SK-N-SH treated with all-trans-retinoic acid at 6 μM for 48 hours (cell line): ENCODE results near the gene ALK.

Experiments
- ATAC-seq: fragments of 200-7000 bp; cut with Tn5 transposase; 3 replicates; pipeline ENCODE4 v1.9.1; 2020; ENCODE audit warnings: mild to moderate bottlenecking, moderate library complexity
- ARNTL ChIP-seq: fragments of 450-650 bp; formaldehyde crosslinking; IDR thresholded peaks from 2 replicates; pipeline ENCODE4 v1.5.0; 2020; ENCODE audit warnings: low read depth, mild to moderate bottlenecking, moderate library complexity, borderline replicate concordance
- BACH2 ChIP-seq: fragments of 250-450 bp; sonication (Bioruptor Pico); IDR thresholded peaks from 2 replicates; pipeline ENCODE4 v1.9.0; 2021; ENCODE audit warnings: mild to moderate bottlenecking, borderline replicate concordance
- CSDC2 ChIP-seq: fragments of 250-450 bp; sonication (Bioruptor Pico); IDR thresholded peaks from 2 replicates; pipeline ENCODE4 v1.5.0; 2020; ENCODE audit warnings: mild to moderate bottlenecking, moderate library complexity
- CSRNP3 ChIP-seq: fragments of 250-450 bp; sonication (Bioruptor Pico); IDR thresholded peaks from 2 replicates; pipeline ENCODE4 v1.5.1; 2021; ENCODE audit warnings: mild to moderate bottlenecking, moderate library complexity
- ESRRG ChIP-seq: fragments of 250-450 bp; sonication (Bioruptor Pico); IDR thresholded peaks from 2 replicates; pipeline ENCODE4 v1.6.1; 2021; ENCODE audit warnings: mild to moderate bottlenecking
- GLIS3 ChIP-seq: fragments of 250-450 bp; sonication (Bioruptor Pico); IDR thresholded peaks from 2 replicates; pipeline ENCODE4 v1.5.0; 2020; ENCODE audit warnings: mild to moderate bottlenecking, moderate library complexity
- ISL1 ChIP-seq: fragments of 250-450 bp; sonication (Bioruptor Pico); IDR thresholded peaks from 2 replicates; pipeline ENCODE4 v2.1.2; 2022; ENCODE audit warnings: mild to moderate bottlenecking, moderate library complexity
- OSR1 ChIP-seq: fragments of 250-450 bp; sonication (Bioruptor Pico); IDR thresholded peaks from 2 replicates; pipeline ENCODE4 v1.8.0; 2022; ENCODE audit warnings: moderate library complexity, mild to moderate bottlenecking, inconsistent platforms
- PPARA ChIP-seq: fragments of 250-450 bp; sonication (Bioruptor Pico); IDR thresholded peaks from 2 replicates; pipeline ENCODE4 v1.5.0; 2020; ENCODE audit warnings: mild to moderate bottlenecking, borderline replicate concordance
- RARB ChIP-seq: fragments of 250-450 bp; sonication (Bioruptor Pico); IDR thresholded peaks from 2 replicates; pipeline ENCODE4 v1.8.0; 2021; ENCODE audit warnings: mild to moderate bottlenecking, moderate library complexity
- SNAI2 ChIP-seq: fragments of 250-450 bp; sonication (Bioruptor Pico); IDR thresholded peaks from 2 replicates; pipeline ENCODE4 v1.5.0; 2020; ENCODE audit warnings: mild to moderate bottlenecking, moderate library complexity
- TCF4 ChIP-seq: fragments of 250-450 bp; sonication (Bioruptor Pico); IDR thresholded peaks from 2 replicates; pipeline ENCODE4 v1.8.0; 2021; ENCODE audit warnings: mild to moderate bottlenecking, moderate library complexity, borderline replicate concordance
- TOX ChIP-seq: fragments of 250-450 bp; sonication (Bioruptor Pico); IDR thresholded peaks from 2 replicates; pipeline ENCODE4 v1.8.0; 2021; ENCODE audit warnings: mild to moderate bottlenecking, moderate library complexity, borderline replicate concordance
- TSHZ2 ChIP-seq: fragments of 250-450 bp; sonication (Bioruptor Pico); IDR thresholded peaks from 2 replicates; pipeline ENCODE4 v1.5.0; 2020; ENCODE audit warnings: mild to moderate bottlenecking, moderate library complexity
- ZC3H10 ChIP-seq: fragments of 250-450 bp; sonication (Bioruptor Pico); IDR thresholded peaks from 2 replicates; pipeline ENCODE4 v1.5.1; 2021; ENCODE audit warnings: mild to moderate bottlenecking, moderate library complexity
- ZFP3 ChIP-seq: fragments of 250-450 bp; sonication (Bioruptor Pico); IDR thresholded peaks from 2 replicates; pipeline ENCODE4 v1.5.0; 2020; ENCODE audit warnings: mild to moderate bottlenecking, moderate library complexity
- ZFP30 ChIP-seq: fragments of 450-650 bp; formaldehyde crosslinking; IDR thresholded peaks from 2 replicates; pipeline ENCODE4 v1.5.0; 2022; ENCODE audit warnings: mild to moderate bottlenecking, moderate library complexity
- ZNF565 ChIP-seq: fragments of 450-650 bp; formaldehyde crosslinking; conservative IDR thresholded peaks from 2 replicates; pipeline ENCODE4 v1.5.0; 2020; ENCODE audit warnings: low read depth, mild to moderate bottlenecking, moderate library complexity
- ZNF70 ChIP-seq: fragments of 450-650 bp; formaldehyde crosslinking; IDR thresholded peaks from 2 replicates; pipeline ENCODE4 v1.5.0; 2020; ENCODE audit warnings: mild to moderate bottlenecking, moderate library complexity
- ZNF8 ChIP-seq: fragments of 450-650 bp; formaldehyde crosslinking; IDR thresholded peaks from 2 replicates; pipeline ENCODE4 v1.5.0; 2020; ENCODE audit warnings: mild to moderate bottlenecking, moderate library complexity
- TF ChIP-seq, protein P1 (sequence below): fragments of 250-450 bp; sonication (Bioruptor Pico); IDR thresholded peaks from 2 replicates; pipeline ENCODE4 v1.8.0; 2020; ENCODE audit warnings: mild to moderate bottlenecking, moderate library complexity, borderline replicate concordance
- TF ChIP-seq, protein P2 (sequence below): fragments of 250-450 bp; sonication (Bioruptor Pico); IDR thresholded peaks from 2 replicates; pipeline ENCODE4 v1.8.0; 2021; ENCODE audit warnings: low read depth, mild to moderate bottlenecking, moderate library complexity, borderline replicate concordance
- TF ChIP-seq, protein P3 (sequence below): fragments of 250-450 bp; sonication (Bioruptor Pico); IDR thresholded peaks from 2 replicates; pipeline ENCODE4 v1.5.1; 2020; ENCODE audit warnings: low read depth, mild to moderate bottlenecking, moderate library complexity

The ALK gene

DNA sequence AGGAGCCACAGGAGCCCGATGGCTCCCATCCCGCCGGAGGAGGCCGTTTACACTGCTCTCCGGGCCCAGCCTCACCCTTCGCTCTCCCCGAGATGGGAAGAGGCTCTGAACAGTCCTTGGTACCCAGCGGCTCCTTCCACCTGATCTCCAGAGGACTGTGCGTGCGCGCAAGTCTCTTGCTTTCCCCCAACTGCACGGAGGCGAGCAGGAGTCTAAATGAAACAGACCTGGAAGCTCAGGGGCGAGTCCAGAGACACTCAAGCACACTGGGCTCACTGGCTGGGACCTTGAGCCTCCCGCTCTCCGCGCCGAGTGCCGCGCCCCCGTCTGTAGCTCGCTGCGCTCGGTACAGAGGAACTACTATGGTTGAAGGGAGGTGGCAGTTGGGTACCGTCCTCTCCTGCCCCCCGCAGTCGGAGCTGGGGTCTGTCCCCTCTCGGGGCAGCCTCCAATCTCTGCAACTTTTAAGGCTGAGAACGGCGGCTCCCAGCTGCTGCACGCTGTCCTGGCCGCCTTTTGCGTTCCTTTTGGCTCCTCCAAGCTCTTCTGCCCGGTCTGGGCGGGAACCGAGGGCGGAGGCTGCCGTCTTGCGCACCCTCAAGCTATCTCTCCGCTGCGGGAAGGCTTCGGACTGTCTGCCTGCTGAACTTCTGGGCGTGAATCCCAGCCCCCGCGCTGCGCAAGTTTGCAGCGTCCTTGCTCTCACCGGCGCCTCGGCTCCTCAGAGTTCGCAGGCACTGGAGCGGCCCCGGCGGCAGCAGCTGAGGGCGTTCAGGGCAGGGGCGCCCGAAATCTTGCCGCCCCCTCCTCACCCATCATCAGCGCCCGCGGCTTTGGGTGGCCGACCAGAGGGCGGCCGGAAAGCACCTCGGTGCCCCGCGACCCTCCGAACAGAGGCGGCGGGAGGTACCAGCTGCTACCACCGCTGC, 491 bp downstream of the ALK start:
- peak; percentile 46 for ATAC-seq
- TF ChIP-seq, protein P1, sequence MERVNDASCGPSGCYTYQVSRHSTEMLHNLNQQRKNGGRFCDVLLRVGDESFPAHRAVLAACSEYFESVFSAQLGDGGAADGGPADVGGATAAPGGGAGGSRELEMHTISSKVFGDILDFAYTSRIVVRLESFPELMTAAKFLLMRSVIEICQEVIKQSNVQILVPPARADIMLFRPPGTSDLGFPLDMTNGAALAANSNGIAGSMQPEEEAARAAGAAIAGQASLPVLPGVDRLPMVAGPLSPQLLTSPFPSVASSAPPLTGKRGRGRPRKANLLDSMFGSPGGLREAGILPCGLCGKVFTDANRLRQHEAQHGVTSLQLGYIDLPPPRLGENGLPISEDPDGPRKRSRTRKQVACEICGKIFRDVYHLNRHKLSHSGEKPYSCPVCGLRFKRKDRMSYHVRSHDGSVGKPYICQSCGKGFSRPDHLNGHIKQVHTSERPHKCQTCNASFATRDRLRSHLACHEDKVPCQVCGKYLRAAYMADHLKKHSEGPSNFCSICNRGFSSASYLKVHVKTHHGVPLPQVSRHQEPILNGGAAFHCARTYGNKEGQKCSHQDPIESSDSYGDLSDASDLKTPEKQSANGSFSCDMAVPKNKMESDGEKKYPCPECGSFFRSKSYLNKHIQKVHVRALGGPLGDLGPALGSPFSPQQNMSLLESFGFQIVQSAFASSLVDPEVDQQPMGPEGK (CRISPR knock-in tag), result no peak
- TF ChIP-seq ZNF565 (CRISPR knock-in tag) (no peak), TSHZ2 (CRISPR knock-in tag) (peak; percentile 38; the same call in 1 of the 2 replicates)
- TF ChIP-seq, all 23 proteins: peak for 1

GRCh38 chr2:29920130-29920577, 1.2 kb downstream of the ALK start:
- TF ChIP-seq TOX (CRISPR knock-in tag) (no peak), ESRRG (CRISPR knock-in tag) (no peak), SNAI2 (peak; percentile 76; the same call in 1 of the 2 replicates), RARB (no peak), CSDC2 (CRISPR knock-in tag) (peak; percentile 93), ZNF70 (CRISPR knock-in tag) (no peak), ZNF565 (CRISPR knock-in tag) (no peak), ZFP3 (CRISPR knock-in tag) (peak; percentile 89), ARNTL (no peak), ZC3H10 (CRISPR knock-in tag) (no peak), ZFP30 (peak; percentile 50; the same call in 1 of the 2 replicates), ZNF8 (CRISPR knock-in tag) (no peak), OSR1 (CRISPR knock-in tag) (no peak), ISL1 (CRISPR knock-in tag) (0 out of 2 replicates have a peak, but pooled peaks have one; percentile 14), GLIS3 (CRISPR knock-in tag) (no peak), TSHZ2 (CRISPR knock-in tag) (0 out of 2 replicates have a peak, but pooled peaks have one; percentile 41), BACH2 (CRISPR knock-in tag) (no peak), TCF4 (CRISPR knock-in tag) (no peak), PPARA (CRISPR knock-in tag) (no peak), CSRNP3 (CRISPR knock-in tag) (no peak)
- TF ChIP-seq, protein P2, sequence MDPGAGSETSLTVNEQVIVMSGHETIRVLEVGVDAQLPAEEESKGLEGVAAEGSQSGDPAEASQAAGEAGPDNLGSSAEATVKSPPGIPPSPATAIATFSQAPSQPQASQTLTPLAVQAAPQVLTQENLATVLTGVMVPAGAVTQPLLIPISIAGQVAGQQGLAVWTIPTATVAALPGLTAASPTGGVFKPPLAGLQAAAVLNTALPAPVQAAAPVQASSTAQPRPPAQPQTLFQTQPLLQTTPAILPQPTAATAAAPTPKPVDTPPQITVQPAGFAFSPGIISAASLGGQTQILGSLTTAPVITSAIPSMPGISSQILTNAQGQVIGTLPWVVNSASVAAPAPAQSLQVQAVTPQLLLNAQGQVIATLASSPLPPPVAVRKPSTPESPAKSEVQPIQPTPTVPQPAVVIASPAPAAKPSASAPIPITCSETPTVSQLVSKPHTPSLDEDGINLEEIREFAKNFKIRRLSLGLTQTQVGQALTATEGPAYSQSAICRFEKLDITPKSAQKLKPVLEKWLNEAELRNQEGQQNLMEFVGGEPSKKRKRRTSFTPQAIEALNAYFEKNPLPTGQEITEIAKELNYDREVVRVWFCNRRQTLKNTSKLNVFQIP, result no peak
- TF ChIP-seq, protein P3, sequence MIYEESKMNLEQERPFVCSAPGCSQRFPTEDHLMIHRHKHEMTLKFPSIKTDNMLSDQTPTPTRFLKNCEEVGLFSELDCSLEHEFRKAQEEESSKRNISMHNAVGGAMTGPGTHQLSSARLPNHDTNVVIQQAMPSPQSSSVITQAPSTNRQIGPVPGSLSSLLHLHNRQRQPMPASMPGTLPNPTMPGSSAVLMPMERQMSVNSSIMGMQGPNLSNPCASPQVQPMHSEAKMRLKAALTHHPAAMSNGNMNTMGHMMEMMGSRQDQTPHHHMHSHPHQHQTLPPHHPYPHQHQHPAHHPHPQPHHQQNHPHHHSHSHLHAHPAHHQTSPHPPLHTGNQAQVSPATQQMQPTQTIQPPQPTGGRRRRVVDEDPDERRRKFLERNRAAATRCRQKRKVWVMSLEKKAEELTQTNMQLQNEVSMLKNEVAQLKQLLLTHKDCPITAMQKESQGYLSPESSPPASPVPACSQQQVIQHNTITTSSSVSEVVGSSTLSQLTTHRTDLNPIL, result no peak
- TF ChIP-seq, protein P1 (CRISPR knock-in tag), result no peak
- peak; percentile 62 for ATAC-seq
